Transverse colon (tissue), 4 donors: Measurements from ENCODE around the gene NBR1. TPM values are rescaled to one million over a fixed set of nuclear protein-coding genes. Genes with fewer than 3 reads are reported as not detected.
"Not testable (repeated sequence)": the region's sequence is repeated elsewhere in the genome, so short reads cannot be mapped to it uniquely, and the experiment has no call there.

Experiments
- DNase-seq: peaks from one replicate; pipeline ENCODE4 v3.0.0-alpha.2; 2019
- H3K27ac ChIP-seq, 4 donors: fragments of 200-600 bp; sonication (generic); 2 replicates each; pipeline ENCODE4 v1.5.1; 2016 to 2018; ENCODE audit warnings: inconsistent platforms in 4 of 4
- H3K27me3 ChIP-seq: fragments of 200-600 bp; sonication (generic); 2 replicates; pipeline ENCODE4 v1.5.1; 2017; ENCODE audit warnings: inconsistent platforms
- H3K36me3 ChIP-seq, 4 donors: fragments of 200-600 bp; sonication (generic); 2 replicates each; pipeline ENCODE4 v1.5.1; 2017 to 2019; ENCODE audit warnings: inconsistent platforms in 4 of 4
- H3K4me1 ChIP-seq, 4 donors: fragments of 200-600 bp; sonication (generic); 2 replicates each; pipeline ENCODE4 v1.5.1; 2017 to 2020; ENCODE audit warnings: inconsistent platforms in 4 of 4
- H3K4me3 ChIP-seq, 4 donors: fragments of 200-600 bp; sonication (generic); 1 replicate in 1 of 4; 2 replicates in 3 of 4; pipeline versions ENCODE4 v1.5.1 to v1.6.1; 2017 to 2019; ENCODE audit warnings: inconsistent platforms in 4 of 4
- H3K9me3 ChIP-seq, 2 donors: fragments of 200-600 bp; sonication (generic); 2 replicates each; pipeline ENCODE4 v1.5.1; 2017 to 2019; ENCODE audit warnings: inconsistent platforms in 2 of 2
- WGBS, 2 donors: methylation state at CpG; one replicate each; pipeline ENCODE4 v1.1.5; 2018; ENCODE audit warnings: low coverage in 1 of 2; 5-methylcytosine and 5-hydroxymethylcytosine counted together
- in situ Hi-C, 4 donors: fragments of 200-750 bp; cut with MboI; loops; one replicate each; pipeline versions ENCODE4 v1.15.0 to v1.15.1; 2017; ENCODE audit warnings: low sequenced_read_pairs in 3 of 4, low pct_ligation_motif_present in 1 of 4, low pct_unique_long_range_greater_than_20kb in 1 of 4
- intact Hi-C: fragments of 100-400 bp; cut with DNase I; formaldehyde crosslinking; loops from one replicate; pipeline ENCODE4 v1.15.1; 2023; ENCODE audit warnings: low total_unique reads
- small RNA-seq, 4 donors: library from RNA; depleted of rRNA; stranded (forward); fragments of <200 nt; gene quantifications; one replicate each; pipeline ENCODE3, GENCODE V24; 2016
- total RNA-seq, 4 donors: library from RNA; depleted of rRNA; stranded (reverse); fragments of >200 nt; gene quantifications; one replicate each; pipeline ENCODE4 v1.1.0, GENCODE V29; 2016

NBR1 gene
- total RNA-seq, 4 donors from 2014 or later: 62.5 to 156 (median 99.3) TPM

- H3K36me3 ChIP-seq, intact Hi-C loops, in situ Hi-C loops, H3K27me3 ChIP-seq, H3K27ac ChIP-seq, H3K4me3 ChIP-seq, H3K4me1 ChIP-seq, H3K9me3 ChIP-seq, DNase-seq: not testable (repeated sequence)
- no CpG with 5 or more reads among the region's 15 CpGs for WGBS, 2 donors
These were observed 62.2 kb downstream of the NBR1 start for GRCh38 chr17:43233263-43233662.

GRCh38 chr17:43233877-43234276, 62.9 kb downstream of the NBR1 start, which contains the start of gene RNU2-1:
TSS of gene RNU2-1 (minus strand) at chr17:43233977.
- H3K9me3 ChIP-seq, H3K36me3 ChIP-seq, intact Hi-C loops, H3K4me1 ChIP-seq, H3K4me3 ChIP-seq, in situ Hi-C loops, H3K27me3 ChIP-seq, H3K27ac ChIP-seq, DNase-seq: not testable (repeated sequence)
- no CpG with 5 or more reads among the region's 31 CpGs for WGBS, 2 donors

GRCh38 chr17:43239597-43239996, 68.6 kb downstream of the NBR1 start:
- H3K4me1 ChIP-seq, H3K27me3 ChIP-seq, DNase-seq, intact Hi-C loops, H3K27ac ChIP-seq, H3K36me3 ChIP-seq, in situ Hi-C loops, H3K4me3 ChIP-seq, H3K9me3 ChIP-seq: not testable (repeated sequence)
- no CpG with 5 or more reads among the region's 26 CpGs for WGBS, 2 donors

- intact Hi-C loops, DNase-seq, H3K4me3 ChIP-seq, H3K27me3 ChIP-seq, H3K9me3 ChIP-seq, in situ Hi-C loops, H3K36me3 ChIP-seq, H3K27ac ChIP-seq, H3K4me1 ChIP-seq: not testable (repeated sequence)
- WGBS, 2 donors: no CpG with 5 or more reads among the region's 34 CpGs
These were observed 69.8 kb downstream of the NBR1 start for GRCh38 chr17:43240596-43241352.

- Histone ChIP-seq H3K4me3 (peak overlapping the region in 2 of 4 donors; percentile 20 to 29), H3K27ac (peak overlapping the region in 3 of 4 donors; percentile 32 to 71 (median 71))
- WGBS, 2 donors: 3 to 11% methylated on average over 10 to 18 of the region's 23 CpGs
- in situ Hi-C loops, H3K9me3 ChIP-seq, H3K36me3 ChIP-seq, H3K27me3 ChIP-seq, intact Hi-C loops, H3K4me1 ChIP-seq, DNase-seq: not testable (repeated sequence)
These were observed 75.4 kb downstream of the NBR1 start for GRCh38 chr17:43246456-43246855.

Small RNA genes within 50 kb of the gene (small RNA-seq; reads per million reads assigned to genes)
- gene AC060780.2: 0 reads per million in 4 donors
- 0 reads per million in 4 donors for gene AC060780.3
- 0 reads per million in 4 donors for gene AC135721.1
- gene RF00004: 0 reads per million in 4 donors
- 0 reads per million in 4 donors for gene RNU2-1

Other genes starting within 250 kb of the NBR1 start
- 10 to 100 TPM in 2 of 4 donors, 1 to 10 TPM in 2; 2.6 to 21.9 (median 9.5) TPM for gene AARSD1, start 206.8 kb upstream of the NBR1 start, total RNA-seq
- 1 to 10 TPM in 3 of 4 donors, not detected in 1; 3.4 to 8.3 (median 5.1) TPM for gene PTGES3L, start 191.1 kb upstream of the NBR1 start, total RNA-seq
- gene RUNDC1, start 190.6 kb upstream of the NBR1 start, total RNA-seq: 10 to 100 TPM; 18.1 to 43.8 (median 27.8) TPM
- gene RPL27, start 172.8 kb upstream of the NBR1 start, total RNA-seq: 100 to 1,000 TPM; 243 to 836 (median 677) TPM
- gene IFI35, start 164.4 kb upstream of the NBR1 start, total RNA-seq: 10 to 100 TPM; 11.5 to 81.1 (median 47.2) TPM
- gene VAT1, start 148.8 kb upstream of the NBR1 start, total RNA-seq: 10 to 100 TPM; 26.2 to 94.1 (median 65.7) TPM
- gene RND2, start 146.0 kb upstream of the NBR1 start, total RNA-seq: under 1 TPM in 2 of 4 donors, not detected in 2; 0.41 to 0.64 TPM
- gene BRCA1, start 45.9 kb upstream of the NBR1 start, total RNA-seq: 100 to 1,000 TPM in 1 of 4 donors, 1 to 10 TPM in 3; 2.6 to 121 (median 5.8) TPM
- gene TMEM106A, start 40.7 kb downstream of the NBR1 start, total RNA-seq: 10 to 100 TPM in 1 of 4 donors, 1 to 10 TPM in 3; 4.1 to 24.3 (median 7.9) TPM
- gene CCDC200, start 57.4 kb downstream of the NBR1 start, total RNA-seq: not detected
- gene RNU2-1, start 62.8 kb downstream of the NBR1 start, total RNA-seq: not detected
- 10 to 100 TPM in 1 of 4 donors, 1 to 10 TPM in 3; 6.7 to 29.5 (median 8.8) TPM for gene ARL4D, start 227.8 kb downstream of the NBR1 start, total RNA-seq